Superior temporal gyrus (tissue), 1 donor: Measurements from ENCODE around the gene RAPGEF6.
"Not testable (repeated sequence)": the region's sequence is repeated elsewhere in the genome, so short reads cannot be mapped to it uniquely, and the experiment has no call there.

Experiments used
- DNase-seq: peaks from one replicate; pipeline ENCODE4 v3.0.0-alpha.2; 2016; ENCODE audit errors: extremely low spot score

Gene RAPGEF6

GRCh38 chr5:131505237-131505908 lies 129.7 kb downstream of the RAPGEF6 start:
- no peak for DNase-seq

GRCh38 chr5:131496400-131496713 lies 138.7 kb downstream of the RAPGEF6 start:
- DNase-seq = no peak

- no peak for DNase-seq
These were observed 139.3 kb downstream of the RAPGEF6 start for GRCh38 chr5:131495536-131496399.

DNA sequence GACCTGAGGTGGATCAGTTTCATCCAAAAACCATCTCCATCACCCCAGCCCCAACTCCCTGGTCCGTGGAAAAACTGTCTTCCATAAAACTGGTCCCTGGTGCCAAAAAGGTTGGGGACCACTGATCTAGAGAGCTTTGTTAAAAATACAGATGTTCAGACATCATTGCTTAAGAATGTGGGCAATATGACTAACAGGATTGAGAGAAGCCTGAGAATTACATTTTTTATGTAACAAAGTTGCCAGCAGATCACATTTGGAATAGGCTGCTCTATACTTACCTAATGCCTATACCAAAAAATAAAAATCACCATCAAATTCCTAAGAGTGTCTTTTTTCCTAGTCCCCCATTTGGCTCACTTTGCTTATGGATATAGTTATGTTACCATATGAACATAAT lies 143.3 kb downstream of the RAPGEF6 start:
- DNase-seq = no peak

DNA sequence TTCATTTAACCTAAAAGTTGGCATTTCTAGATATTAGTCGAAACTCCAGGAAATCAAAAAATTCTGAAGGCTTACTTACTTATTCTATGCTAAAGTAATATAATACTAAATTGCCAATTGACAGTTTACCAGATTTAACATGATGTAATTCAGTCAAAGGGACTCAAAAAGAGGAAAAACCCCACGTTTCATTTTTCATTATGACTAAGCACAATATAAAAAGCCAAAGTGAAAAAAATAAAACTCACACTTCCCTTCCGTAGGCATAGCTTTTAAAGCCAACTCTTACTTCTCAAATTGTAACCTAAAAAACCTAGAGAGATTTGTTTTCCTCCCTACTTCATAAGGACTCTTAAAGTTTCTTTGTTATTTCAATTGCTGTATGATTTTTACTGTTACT lies 146.6 kb downstream of the RAPGEF6 start:
- DNase-seq = peak; percentile 60

DNA sequence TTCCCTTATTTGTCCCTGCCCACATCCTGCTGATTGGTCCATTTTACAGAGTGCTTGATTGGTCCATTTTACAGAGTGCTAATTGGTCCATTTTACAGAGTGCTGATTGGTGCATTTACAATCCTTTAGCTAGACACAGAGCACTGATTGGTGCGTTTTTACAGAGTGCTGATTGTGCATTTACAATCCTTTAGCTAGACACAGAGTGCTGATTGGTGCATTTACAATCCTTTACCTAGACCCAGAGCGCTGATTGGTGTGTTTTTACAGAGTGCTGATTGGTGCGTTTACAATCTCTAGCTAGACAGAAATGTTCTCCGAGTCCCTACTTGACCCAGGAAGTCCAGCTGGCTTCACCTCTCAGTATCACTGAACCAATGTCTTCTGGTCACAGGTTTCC lies 147.7 kb downstream of the RAPGEF6 start:
- not testable (repeated sequence) for DNase-seq

DNA sequence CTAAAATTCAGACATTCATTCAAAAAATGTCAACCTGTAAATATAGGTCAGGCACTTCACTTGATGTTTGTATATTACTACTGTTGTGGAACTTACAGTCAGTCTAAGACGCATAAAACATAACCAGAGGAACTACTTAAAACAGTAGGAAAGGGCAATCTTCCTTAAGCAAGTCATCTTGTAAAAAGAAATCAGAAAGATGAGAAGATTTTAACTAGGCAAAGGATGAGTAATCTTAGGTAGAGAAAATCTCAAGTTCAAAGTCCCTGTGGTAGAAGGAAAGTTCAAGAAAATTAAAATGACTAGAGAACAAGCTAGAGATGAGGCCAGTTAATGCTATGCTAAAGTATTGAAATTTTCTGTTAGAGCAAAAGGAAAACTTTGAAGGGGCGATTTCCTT lies 152.4 kb downstream of the RAPGEF6 start:
- DNase-seq = no peak

- DNase-seq = no peak
These were observed 153.5 kb downstream of the RAPGEF6 start for GRCh38 chr5:131481569-131481968.

DNA sequence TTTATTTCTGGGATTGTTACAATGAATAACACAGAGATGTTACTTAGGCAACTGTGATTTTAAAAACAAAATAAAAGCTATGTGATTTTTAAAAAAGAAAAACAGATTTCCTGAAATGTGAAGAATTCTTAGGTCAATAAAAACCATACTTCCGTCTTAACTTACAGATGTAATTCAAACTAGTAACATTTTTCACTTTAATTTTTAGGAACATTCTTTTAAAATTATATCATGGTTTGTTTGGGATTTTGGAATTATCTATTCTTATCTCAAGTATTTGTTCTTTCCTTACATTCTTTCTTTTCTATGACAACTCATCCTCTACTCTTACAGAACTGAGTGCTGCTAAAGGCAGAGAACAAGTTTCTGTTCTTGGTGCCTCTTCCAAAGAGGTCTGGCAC lies 159.5 kb downstream of the RAPGEF6 start:
- no peak for DNase-seq

DNA sequence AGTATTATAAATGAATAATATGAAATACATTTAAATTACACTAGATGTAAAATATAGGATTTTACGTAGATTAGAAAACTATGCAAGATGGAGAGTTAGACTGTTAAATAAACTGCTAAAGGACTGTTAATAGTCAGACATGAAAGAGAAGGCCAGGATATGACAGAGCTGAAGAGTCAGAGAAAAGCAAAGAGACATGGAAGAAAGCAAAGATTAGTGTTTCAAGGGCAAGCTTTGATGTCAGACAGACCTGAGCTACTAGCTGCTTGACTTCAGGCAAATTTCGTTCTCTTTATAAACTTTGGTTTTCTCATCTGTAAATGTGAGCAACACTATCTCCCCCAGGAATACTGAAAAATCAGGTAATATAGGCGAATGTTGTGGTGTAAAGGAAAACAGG lies 161.3 kb downstream of the RAPGEF6 start:
- no peak for DNase-seq

GRCh38 chr5:131466171-131466766 lies 168.8 kb downstream of the RAPGEF6 start:
- no peak for DNase-seq

DNA sequence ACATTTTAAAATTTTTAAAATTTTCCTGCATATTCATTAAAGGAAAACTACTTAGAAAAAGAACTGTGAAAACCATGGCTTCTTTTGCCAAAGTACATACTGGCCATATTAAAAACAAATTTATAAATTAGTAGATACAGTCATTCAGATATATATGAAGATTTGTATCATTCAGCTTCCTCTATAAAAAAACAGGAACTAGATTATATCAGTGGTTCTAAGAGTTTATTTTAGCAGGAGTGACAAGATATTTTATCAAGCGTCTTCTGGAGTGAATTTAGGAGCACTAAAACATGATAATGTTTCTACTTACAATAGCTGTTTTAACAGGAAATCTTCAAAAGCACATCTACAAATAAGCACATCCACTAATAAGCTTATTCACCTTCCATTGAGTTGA lies 171.4 kb downstream of the RAPGEF6 start:
- no peak for DNase-seq

DNA sequence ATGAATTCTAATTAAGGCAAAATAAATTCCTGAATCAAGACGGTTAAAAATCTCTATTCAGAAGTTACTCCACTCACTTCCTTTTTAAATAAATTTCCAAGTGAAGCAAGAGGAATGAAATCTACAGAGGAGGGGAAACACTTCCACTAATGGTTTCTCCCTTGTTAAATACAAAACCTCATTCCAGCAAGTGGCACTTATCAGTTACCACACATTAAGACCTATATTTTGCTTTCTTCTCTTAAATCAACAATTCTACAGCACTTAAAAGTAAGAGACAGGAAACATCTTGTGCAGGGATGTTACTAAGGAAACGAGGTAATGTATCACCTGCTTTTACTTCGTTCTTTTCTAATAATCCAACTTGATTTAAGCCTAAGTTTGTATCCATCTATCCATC lies 172.6 kb downstream of the RAPGEF6 start:
- no peak for DNase-seq

DNA sequence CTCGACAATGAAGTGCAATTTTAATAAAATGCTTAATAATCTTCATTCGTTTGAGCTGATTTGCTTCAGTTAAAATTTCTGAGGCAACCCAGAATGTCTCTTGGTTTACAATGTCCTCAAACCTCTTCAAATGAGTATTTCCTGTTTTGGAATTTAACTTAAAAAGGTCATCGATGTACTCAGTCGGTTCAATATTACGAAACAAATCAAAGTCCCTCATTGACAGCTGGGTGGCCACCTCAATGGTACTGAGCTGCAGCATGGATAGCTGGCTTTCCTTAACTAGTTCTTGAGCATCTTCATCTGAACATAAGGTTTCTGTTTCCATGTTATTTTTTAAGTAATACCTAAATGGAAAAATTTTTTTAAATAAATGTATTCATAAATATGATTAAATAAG lies 173.3 kb downstream of the RAPGEF6 start:
- no peak for DNase-seq

- no peak for DNase-seq
These were observed 174.0 kb downstream of the RAPGEF6 start for GRCh38 chr5:131460867-131461572.

- no peak for DNase-seq
These were observed 174.9 kb downstream of the RAPGEF6 start for GRCh38 chr5:131460133-131460532.

GRCh38 chr5:131459216-131459615 lies 175.8 kb downstream of the RAPGEF6 start:
- DNase-seq = no peak

DNA sequence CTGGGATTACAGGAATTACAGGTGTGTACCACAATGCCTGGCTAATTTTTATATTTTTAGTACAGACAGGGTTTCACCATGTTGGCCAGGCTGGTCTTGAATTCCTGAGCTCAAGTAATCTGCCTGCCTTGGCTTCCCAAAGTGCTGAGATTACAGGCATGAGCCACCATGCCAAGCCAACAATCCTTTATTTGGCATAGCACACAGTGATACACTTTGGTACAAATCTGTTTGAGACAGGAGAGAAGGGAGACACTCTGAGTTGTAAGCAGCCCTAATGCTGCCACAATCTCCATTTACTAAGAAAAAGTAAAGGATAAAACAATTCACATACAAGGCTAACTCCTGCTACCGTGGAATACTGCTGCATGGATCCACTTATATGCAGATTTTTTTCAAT lies 177.8 kb downstream of the RAPGEF6 start:
- DNase-seq = no peak

DNA sequence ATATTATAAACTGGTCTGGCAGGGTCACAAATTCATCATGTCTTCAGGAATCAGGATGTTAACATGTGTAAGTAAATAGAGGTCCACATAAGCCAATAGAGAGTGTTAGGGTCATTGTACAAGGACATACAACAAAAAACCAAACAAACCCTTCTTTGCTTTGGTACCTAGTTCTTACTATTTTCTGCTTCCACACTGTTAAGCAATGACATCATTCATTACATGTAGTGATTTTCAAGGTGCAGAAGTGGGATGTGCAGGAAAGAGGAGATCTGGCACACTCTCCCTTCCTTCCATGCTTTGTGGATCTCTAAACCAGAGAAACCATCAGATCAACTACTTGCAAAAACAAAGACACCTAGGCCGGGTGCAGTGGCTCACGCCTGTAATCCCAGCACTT lies 184.1 kb downstream of the RAPGEF6 start:
- DNase-seq = no peak

DNA sequence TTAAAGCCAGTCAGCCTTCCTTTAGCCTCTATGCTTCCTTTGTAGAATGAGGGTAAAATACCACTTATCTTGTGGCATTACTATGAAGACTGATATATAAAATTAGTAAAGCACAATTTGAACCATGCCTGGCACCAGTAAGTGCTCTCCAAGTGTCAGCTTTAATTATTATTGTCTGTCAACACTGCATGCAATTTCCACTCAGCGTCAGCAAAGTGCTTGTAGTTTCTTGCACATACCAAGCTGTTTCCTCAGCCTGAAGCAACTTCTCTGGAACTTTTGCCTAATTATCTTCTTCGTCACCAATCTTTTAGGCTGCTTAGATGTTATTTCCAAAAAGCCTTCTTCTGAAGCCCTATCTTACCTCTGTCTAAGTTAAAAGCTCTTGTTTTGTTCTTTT lies 193.8 kb downstream of the RAPGEF6 start:
- DNase-seq = no peak

DNA sequence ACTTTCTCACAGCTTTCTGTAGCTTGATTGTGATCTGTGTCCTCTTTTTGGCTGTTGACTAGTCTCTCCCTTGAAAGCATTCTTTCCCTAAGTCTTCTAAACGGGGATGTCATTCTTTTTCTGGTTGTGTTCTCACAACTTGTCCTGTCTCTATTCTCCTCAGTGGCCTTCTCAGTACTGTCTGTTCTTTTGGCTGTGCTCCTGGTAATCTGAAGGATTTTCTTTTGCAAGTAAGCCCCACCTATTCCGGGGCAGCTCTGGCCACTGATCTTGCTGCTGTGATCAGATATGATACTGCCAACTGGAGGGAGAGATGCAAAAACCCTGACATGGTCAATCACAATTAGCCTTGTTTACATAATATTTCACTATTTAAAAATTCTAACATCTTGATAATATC lies 198.9 kb downstream of the RAPGEF6 start:
- peak; percentile 66 for DNase-seq

DNA sequence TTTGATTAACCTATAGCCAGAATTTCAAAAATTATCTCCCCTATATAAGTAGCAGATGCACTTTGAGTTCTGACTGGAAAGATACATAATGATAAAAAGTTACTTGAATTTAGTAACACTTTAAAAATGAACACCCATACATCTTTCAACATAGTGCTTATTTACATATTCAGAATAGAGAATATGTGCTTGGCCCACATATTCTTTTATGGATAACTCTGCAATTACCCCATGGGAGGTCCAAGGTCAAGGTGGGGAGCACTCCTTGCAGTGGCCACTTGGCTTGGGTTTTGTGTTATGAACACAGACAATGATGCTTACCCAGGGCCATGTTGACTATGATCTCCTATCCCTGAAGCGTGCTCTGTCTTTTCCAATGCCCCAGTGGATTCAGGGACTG lies 201.9 kb downstream of the RAPGEF6 start:
- DNase-seq = no peak
